Natural killer cell (primary cell): Measurements from ENCODE around the gene TAS2R5. TPM values are rescaled to one million over a fixed set of nuclear protein-coding genes. Genes with fewer than 3 reads are reported as not detected.

Source experiments
- ATAC-seq, 3 donors: fragments of 150-1000 bp in 2 of 3; fragments of 200-7000 bp in 1 of 3; cut with Tn5 transposase; 1 replicate in 1 of 3; 2 replicates in 2 of 3; pipeline ENCODE4 v1.10.0; 2021; ENCODE audit warnings: mild to moderate bottlenecking in 2 of 3, moderate library complexity in 2 of 3
- DNase-seq, 2 donors: peaks; one replicate each; pipeline versions ENCODE4 v3.0.0 to v3.0.0-alpha.2; 2013 to 2021; ENCODE audit warnings: mixed read lengths in 1 of 2
- H3K27ac ChIP-seq: one replicate; pipeline ENCODE4 v1.5.1; 2013; ENCODE audit warnings: mild to moderate bottlenecking, low read length
- H3K27me3 ChIP-seq: one replicate; pipeline ENCODE4 v1.6.1; 2013; ENCODE audit warnings: low read length; ENCODE audit not compliant: control insufficient read depth, insufficient read depth
- H3K36me3 ChIP-seq: one replicate; pipeline ENCODE4 v1.6.1; 2013; ENCODE audit warnings: low read length; ENCODE audit not compliant: control insufficient read depth, insufficient read depth
- H3K4me1 ChIP-seq: one replicate; pipeline ENCODE4 v1.6.1; 2013; ENCODE audit warnings: low read length; ENCODE audit not compliant: control insufficient read depth, insufficient read depth
- H3K4me3 ChIP-seq: one replicate; pipeline ENCODE4 v1.5.1; 2013; ENCODE audit warnings: low read length
- H3K9me3 ChIP-seq: one replicate; pipeline ENCODE4 v1.6.1; 2013; ENCODE audit warnings: low read length; ENCODE audit not compliant: control insufficient read depth, insufficient read depth
- H3K27ac Mint-ChIP-seq, 2 donors: one replicate each; pipeline ENCODE4 v1.8.0; 2022; ENCODE audit warnings: mild to moderate bottlenecking in 2 of 2, mixed read lengths in 2 of 2, moderate library complexity in 1 of 2
- H3K27me3 Mint-ChIP-seq, 2 donors: one replicate each; pipeline ENCODE4 v1.8.0; 2022; ENCODE audit warnings: low read depth in 2 of 2, mixed read lengths in 2 of 2
- H3K36me3 Mint-ChIP-seq: one replicate; pipeline ENCODE4 v1.8.0; 2022; ENCODE audit warnings: mixed read lengths
- H3K4me1 Mint-ChIP-seq, 2 donors: one replicate each; pipeline ENCODE4 v1.8.0; 2022; ENCODE audit warnings: mixed read lengths in 2 of 2
- H3K4me3 Mint-ChIP-seq: one replicate; pipeline ENCODE4 v1.8.0; 2022; ENCODE audit warnings: mild to moderate bottlenecking, moderate library complexity, mixed read lengths
- H3K9me3 Mint-ChIP-seq, 2 donors: one replicate each; pipeline ENCODE4 v1.8.0; 2022; ENCODE audit warnings: mixed read lengths in 2 of 2
- WGBS: methylation state at CpG from one replicate; pipeline ENCODE4 v1.1.7; 2013; ENCODE audit warnings: missing lambda C conversion rate; ENCODE audit not compliant: insufficient coverage; 5-methylcytosine and 5-hydroxymethylcytosine counted together
- intact Hi-C: fragments of 100-400 bp; cut with micrococcal nuclease; formaldehyde crosslinking; loops from one replicate; pipeline ENCODE4 v1.14.2; 2022
- total RNA-seq, 4 donors: library from RNA; stranded (reverse); fragments of 120-200 nt in 1 of 4; gene quantifications; one replicate each; pipeline versions ENCODE4 v1.2.3 to v1.2.4, GENCODE V29; 2013 to 2022
- TF ChIP-seq, protein P1 (sequence below): fragments of 200-600 bp; IDR thresholded peaks from one replicate; pipeline ENCODE4 v1.8.0; 2022; ENCODE audit warnings: antibody characterized with exemption

The TAS2R5 gene
- total RNA-seq, 3 donors from 2014 or later (not counting 1 experiment from before 2014, with no cell fraction given), result 0.75 to 1.9 (median 1.3) TPM

DNA sequence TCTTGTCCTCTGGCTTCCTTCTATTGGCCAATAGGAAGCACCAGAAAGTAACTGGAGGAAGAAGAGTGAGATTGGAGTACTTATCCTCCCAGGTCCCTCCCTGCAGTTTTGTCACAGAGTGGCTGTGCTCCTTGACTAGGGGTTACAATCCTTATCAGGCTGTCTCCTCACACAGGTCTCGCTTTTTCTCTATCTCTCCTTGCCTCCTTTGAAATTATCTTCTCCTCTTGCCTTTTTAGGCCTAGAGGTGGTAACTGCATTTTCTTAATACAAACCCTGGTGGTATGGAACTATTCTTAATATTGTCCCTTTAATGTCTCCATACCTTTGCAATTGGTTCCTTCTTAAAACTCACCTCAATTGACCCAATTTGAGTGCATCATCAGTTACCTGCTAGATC is 48.6 kb downstream of the TAS2R5 start:
- Histone ChIP-seq H3K4me3 (no peak overlapping the region), H3K36me3 (no peaks in the 10 kb centered on the region), H3K27ac (no peak overlapping the region), H3K4me1 (no peaks in the 10 kb centered on the region), H3K9me3 (no peaks in the 10 kb centered on the region), H3K27me3 (no peaks in the 10 kb centered on the region)
- H3K4me3 Mint-ChIP-seq, result no peak overlapping the region
- no peaks in the 10 kb centered on the region for H3K9me3 Mint-ChIP-seq
- no peaks in the 10 kb centered on the region for H3K36me3 Mint-ChIP-seq
- TF ChIP-seq, protein P1, sequence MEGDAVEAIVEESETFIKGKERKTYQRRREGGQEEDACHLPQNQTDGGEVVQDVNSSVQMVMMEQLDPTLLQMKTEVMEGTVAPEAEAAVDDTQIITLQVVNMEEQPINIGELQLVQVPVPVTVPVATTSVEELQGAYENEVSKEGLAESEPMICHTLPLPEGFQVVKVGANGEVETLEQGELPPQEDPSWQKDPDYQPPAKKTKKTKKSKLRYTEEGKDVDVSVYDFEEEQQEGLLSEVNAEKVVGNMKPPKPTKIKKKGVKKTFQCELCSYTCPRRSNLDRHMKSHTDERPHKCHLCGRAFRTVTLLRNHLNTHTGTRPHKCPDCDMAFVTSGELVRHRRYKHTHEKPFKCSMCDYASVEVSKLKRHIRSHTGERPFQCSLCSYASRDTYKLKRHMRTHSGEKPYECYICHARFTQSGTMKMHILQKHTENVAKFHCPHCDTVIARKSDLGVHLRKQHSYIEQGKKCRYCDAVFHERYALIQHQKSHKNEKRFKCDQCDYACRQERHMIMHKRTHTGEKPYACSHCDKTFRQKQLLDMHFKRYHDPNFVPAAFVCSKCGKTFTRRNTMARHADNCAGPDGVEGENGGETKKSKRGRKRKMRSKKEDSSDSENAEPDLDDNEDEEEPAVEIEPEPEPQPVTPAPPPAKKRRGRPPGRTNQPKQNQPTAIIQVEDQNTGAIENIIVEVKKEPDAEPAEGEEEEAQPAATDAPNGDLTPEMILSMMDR, result no peak
- 75% methylated on average over 1 of the region's 1 CpG for WGBS
- H3K27me3 Mint-ChIP-seq, result peaks cover 0 to 7% of the 10 kb centered on the region in 2 donors
- no peak for ATAC-seq
- H3K27ac Mint-ChIP-seq, result no peak overlapping the region
- intact Hi-C loops, result no loop called here
- DNase-seq, result no peak
- no peaks in the 10 kb centered on the region for H3K4me1 Mint-ChIP-seq

- Mint-ChIP-seq H3K4me3 (no peak overlapping the region), H3K36me3 (no peaks in the 10 kb centered on the region), H3K4me1 (no peaks in the 10 kb centered on the region), H3K9me3 (no peaks in the 10 kb centered on the region), H3K27me3 (peaks cover 0 to 7% of the 10 kb centered on the region in 2 donors), H3K27ac (no peak overlapping the region)
- H3K9me3 ChIP-seq, result no peaks in the 10 kb centered on the region
- no peak overlapping the region for H3K27ac ChIP-seq
- no peak overlapping the region for H3K4me3 ChIP-seq
- H3K27me3 ChIP-seq, result no peaks in the 10 kb centered on the region
- DNase-seq (no peak), ATAC-seq (no peak)
- 79% methylated on average over 2 of the region's 4 CpGs for WGBS
- H3K36me3 ChIP-seq, result no peaks in the 10 kb centered on the region
- intact Hi-C loops, result no loop called here
- TF ChIP-seq, protein P1, result no peak
- no peaks in the 10 kb centered on the region for H3K4me1 ChIP-seq
Observed at GRCh38 chr7:141839256-141839655, 49.2 kb downstream of the TAS2R5 start.

DNA sequence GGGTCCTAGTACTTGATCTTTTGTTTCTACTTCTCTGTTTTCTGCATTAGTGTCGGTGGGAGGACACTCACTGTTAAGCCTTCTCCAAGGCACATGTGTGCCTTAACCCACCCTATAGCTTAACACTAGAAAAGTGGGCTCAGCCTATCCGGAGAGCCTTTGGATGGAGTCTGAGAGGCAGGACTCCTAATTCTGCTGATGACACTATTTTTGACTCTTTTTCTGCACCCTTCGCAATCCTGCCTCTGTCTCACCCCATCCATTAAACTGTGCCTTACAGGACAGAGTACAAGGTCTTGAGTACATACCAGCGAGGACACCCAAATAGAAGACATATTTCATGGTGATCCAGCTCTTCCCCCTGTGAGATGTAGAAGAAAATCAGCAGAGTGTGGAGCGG is 50.7 kb downstream of the TAS2R5 start:
- Mint-ChIP-seq H3K9me3 (no peaks in the 10 kb centered on the region), H3K4me3 (no peak overlapping the region), H3K4me1 (no peaks in the 10 kb centered on the region), H3K27me3 (peaks cover 0 to 7% of the 10 kb centered on the region in 2 donors), H3K36me3 (no peaks in the 10 kb centered on the region), H3K27ac (no peak overlapping the region)
- 88% methylated on average over 5 of the region's 5 CpGs for WGBS
- Histone ChIP-seq H3K4me3 (no peak overlapping the region), H3K36me3 (no peaks in the 10 kb centered on the region), H3K9me3 (no peaks in the 10 kb centered on the region), H3K27ac (no peak overlapping the region), H3K4me1 (no peaks in the 10 kb centered on the region), H3K27me3 (no peaks in the 10 kb centered on the region)
- intact Hi-C loops, result no loop called here
- DNase-seq (no peak), ATAC-seq (no peak)
- TF ChIP-seq, protein P1, result no peak

Other genes with a start within 250 kb of the TAS2R5 start
- 100 to 1,000 TPM in 1 of 3 donors, 10 to 100 TPM in 2; 70.0 to 106 (median 99.0) TPM for gene AGK, start 238.8 kb upstream of the TAS2R5 start, total RNA-seq
- 10 to 100 TPM; 28.9 to 57.0 (median 47.6) TPM for gene DENND11, start 88.1 kb upstream of the TAS2R5 start, total RNA-seq
- under 1 TPM; 0.16 to 0.68 (median 0.23) TPM for gene WEE2, start 81.9 kb upstream of the TAS2R5 start, total RNA-seq
- 100 to 1,000 TPM in 2 of 3 donors, 10 to 100 TPM in 1; 98.7 to 112 (median 106) TPM for gene SSBP1, start 51.9 kb upstream of the TAS2R5 start, total RNA-seq
- under 1 TPM in 1 of 3 donors, not detected in 2; 0.79 TPM for gene TAS2R3, start 26.1 kb upstream of the TAS2R5 start, total RNA-seq
- under 1 TPM; 0.16 to 0.83 (median 0.59) TPM for gene TAS2R4, start 13.5 kb upstream of the TAS2R5 start, total RNA-seq
- gene PRSS37, start 51.3 kb downstream of the TAS2R5 start, total RNA-seq, result not detected
- not detected for gene OR9A4, start 126.2 kb downstream of the TAS2R5 start, total RNA-seq
- under 1 TPM in 1 of 3 donors, not detected in 2; 0.60 TPM for gene CLEC5A, start 156.8 kb downstream of the TAS2R5 start, total RNA-seq
- gene TAS2R38, start 183.6 kb downstream of the TAS2R5 start, total RNA-seq, result not detected
- 10 to 100 TPM; 17.3 to 72.5 (median 31.9) TPM for gene MGAM, start 205.7 kb downstream of the TAS2R5 start, total RNA-seq